DMS53 treated with DMSO at 0.1 percent for 48 hours (cell line): ENCODE results near the gene KRTAP4-12.
"Not testable (repeated sequence)": the region's sequence is repeated elsewhere in the genome, so short reads cannot be mapped to it uniquely, and the experiment has no call there.

ENCODE experiments used
- DNase-seq: peaks from one replicate; lab custom pipeline; 2025; ENCODE audit not compliant: unreplicated experiment; lab: John Stamatoyannopoulos, UW

Gene KRTAP4-12

GRCh38 chr17:41127371-41127770, 3.4 kb upstream of the KRTAP4-12 start:
- no peak for DNase-seq

DNA sequence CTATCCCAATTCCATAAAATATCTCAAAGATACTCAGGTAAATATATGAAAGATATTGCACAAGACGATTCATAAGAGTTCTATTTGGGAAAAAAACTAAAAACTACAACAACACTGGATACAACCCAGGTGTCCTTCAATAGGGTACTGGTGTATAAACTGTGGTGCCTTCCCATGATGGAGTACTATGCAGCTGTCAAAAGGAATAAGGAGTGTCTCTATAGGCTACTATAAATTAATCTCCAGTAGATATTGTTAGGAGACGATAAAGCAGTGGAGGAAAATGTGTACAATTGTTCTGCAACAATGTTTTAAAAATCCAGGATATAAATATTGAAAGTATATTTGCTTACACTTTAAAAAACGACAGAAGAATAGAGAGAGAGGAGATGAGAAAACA, 2.4 kb upstream of the KRTAP4-12 start:
- no peak for DNase-seq

GRCh38 chr17:41125064-41125463, 1.1 kb upstream of the KRTAP4-12 start:
- DNase-seq: no peak

- DNase-seq: not testable (repeated sequence)
Observed at GRCh38 chr17:41123292-41123990, 541 bp downstream of the KRTAP4-12 start.

DNA sequence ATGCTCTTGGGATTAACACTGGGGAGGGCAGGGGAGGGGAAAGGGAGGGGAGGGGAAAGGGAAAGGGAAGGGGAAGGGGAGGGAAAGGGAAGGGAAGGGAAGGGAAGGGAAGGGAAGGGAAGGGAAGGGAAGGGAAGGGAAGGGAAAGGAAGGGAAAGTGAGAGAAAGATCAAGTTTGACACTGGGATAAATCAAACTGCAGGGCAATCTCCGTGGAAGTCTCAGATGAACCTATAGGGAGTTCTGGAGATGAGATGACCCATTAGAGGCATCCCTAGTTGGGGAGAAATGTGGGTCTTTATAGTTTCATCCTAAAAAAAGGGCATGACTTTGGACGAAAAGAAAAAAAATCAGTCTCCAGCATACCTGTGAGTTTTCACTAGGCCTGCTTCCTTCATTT, 2.2 kb downstream of the KRTAP4-12 start:
- no peak for DNase-seq

- not testable (repeated sequence) for DNase-seq
Observed at GRCh38 chr17:41119696-41120690, 4.0 kb downstream of the KRTAP4-12 start.

DNA sequence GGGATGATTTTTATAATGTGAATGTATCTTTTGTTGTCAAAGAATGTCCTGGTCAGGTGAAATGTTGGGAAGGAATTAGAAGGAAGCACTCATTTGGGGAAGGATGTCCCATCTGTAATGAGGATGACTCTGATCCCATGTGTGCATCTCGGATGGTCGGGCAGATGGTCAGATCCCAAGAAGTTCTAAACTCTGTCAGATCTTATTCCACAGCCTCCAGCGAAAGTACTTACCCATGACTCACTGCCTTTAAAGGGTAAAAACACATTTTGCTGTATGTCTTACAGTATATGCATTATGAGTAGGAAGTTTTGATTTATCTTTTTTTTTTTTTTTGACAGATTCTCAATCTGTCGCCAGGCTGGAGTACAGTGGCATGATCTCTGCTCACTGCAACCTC, 5.3 kb downstream of the KRTAP4-12 start:
- no peak for DNase-seq

DNA sequence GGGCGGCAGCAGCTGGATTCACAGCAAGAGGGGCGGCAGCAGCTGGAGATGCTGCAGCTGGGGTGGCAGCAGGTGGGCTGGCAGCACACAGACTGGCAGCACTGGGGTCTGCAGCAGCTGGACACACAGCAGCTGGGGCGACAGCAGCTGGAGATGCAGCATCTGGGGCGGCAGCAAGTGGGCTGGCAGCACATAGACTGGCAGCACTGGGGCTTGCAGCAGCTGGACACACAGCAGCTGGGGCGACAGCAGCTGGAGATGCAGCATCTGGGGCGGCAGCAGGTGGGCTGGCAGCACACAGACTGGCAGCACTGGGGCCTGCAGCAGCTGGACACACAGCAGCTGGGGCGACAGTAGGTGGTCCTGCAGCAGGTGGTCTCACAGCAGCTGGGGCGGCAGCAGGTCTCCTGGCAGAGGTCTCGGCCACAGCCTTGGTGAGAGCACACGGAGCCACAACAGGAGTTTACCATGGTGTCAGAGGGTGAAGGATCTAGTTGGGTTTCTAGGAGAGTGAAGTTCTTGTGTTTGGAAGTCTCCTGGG, 6.1 kb downstream of the KRTAP4-12 start, which contains the start of gene KRTAP4-11:
TSS of gene KRTAP4-11 (minus strand) at position 528 of the 541 bp plus-strand sequence. CDS start at position 470, 58 bp downstream.
- DNase-seq: not testable (repeated sequence)

GRCh38 chr17:41116297-41116696, 7.7 kb downstream of the KRTAP4-12 start:
- DNase-seq: no peak

- DNase-seq: no peak
Observed at GRCh38 chr17:41111151-41111885, 12.7 kb downstream of the KRTAP4-12 start.

- DNase-seq: not testable (repeated sequence)
Observed at GRCh38 chr17:41108728-41109386, 15.1 kb downstream of the KRTAP4-12 start.

DNA sequence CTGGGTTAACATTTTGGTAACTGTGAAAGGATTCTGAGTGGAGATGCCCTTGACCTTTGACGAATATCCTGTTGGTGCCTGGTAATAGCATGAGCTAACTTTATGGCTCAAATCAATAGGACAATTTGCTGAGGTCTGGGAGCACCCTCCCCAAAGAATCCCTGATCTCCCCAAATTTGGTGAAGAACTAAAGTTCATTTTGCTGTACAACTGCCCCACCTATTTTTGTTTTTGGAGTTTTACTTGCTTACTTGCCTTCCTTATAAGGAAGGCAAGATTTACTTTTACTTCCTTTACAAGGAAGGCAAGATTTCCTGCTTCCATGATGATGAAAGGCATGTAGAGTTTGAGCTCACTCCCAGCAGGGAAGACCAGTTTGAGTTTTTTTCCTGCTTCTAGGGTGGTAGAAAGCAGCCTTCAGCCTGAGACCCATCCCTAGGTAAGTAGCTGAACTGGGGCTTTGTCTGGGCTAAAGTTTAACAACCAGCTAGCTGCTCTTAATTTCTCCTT, 16.0 kb downstream of the KRTAP4-12 start:
- DNase-seq: no peak

DNA sequence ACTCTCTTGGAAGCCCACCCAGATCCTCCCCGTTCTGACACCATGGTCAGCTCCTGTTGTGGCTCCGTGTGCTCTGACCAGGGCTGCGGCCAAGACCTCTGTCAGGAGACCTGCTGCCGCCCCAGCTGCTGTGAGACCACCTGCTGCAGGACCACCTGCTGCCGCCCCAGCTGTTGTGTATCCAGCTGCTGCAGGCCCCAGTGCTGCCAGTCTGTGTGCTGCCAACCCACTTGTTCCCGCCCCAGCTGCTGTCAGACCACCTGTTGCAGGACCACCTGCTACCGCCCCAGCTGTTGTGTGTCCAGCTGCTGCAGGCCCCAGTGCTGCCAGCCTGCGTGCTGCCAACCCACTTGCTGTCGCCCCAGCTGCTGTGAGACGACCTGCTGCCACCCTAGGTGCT, 18.6 kb downstream of the KRTAP4-12 start, which contains the start of gene KRTAP4-9:
TSS of gene KRTAP4-9 (plus strand) at position 43 of the 400 bp plus-strand sequence. CDS start at position 43, 0 bp downstream.
- DNase-seq: not testable (repeated sequence)

- DNase-seq: not testable (repeated sequence)
Observed at GRCh38 chr17:41104386-41105038, 19.5 kb downstream of the KRTAP4-12 start.

- DNase-seq: no peak
Observed at GRCh38 chr17:41103896-41104295, 20.1 kb downstream of the KRTAP4-12 start.

- no peak for DNase-seq
Observed at GRCh38 chr17:41101586-41102259, 22.3 kb downstream of the KRTAP4-12 start, which contains the start of gene KRTAP4-16. KRTAP4-16 (minus strand) TSS chr17:41102209; CDS start chr17:41102209, 0 bp downstream.

DNA sequence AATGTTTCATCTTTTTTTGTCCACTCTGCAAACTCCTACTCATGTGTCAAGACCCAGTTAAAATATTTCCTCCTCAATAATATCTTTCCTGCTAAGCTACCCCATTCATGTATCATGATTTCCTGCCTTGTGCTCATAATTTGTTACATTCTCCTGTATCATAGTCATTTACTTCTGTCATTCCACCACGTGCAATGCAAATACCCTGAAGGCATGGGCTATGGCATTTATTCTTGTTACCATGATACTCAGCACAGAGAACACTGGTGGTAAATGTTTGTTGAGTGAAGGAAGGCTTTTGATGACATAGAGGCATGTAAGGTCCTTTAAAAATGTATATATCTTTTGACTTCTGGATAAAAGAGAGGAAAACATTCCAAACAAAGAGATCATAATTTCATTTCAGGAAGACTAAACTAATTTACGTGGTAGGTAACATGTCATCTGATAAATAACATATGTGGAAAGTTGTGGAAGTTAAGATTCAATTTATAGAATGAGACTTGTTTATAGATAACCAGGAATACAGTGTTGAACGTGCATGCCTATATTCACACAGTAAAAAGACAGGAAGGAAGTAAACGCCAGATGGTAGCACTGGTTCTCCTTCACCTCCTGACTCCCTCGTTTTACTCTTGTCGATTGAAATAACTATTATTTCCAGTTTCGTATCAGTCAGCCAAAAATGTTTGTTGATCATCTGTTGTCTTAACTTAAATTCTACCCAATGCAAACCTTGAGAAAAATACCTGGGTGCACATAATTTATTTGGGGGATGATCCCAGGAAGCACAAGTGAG, 24.1 kb downstream of the KRTAP4-12 start:
- not testable (repeated sequence) for DNase-seq

- DNase-seq: no peak
Observed at GRCh38 chr17:41098481-41098880, 25.5 kb downstream of the KRTAP4-12 start.
